Stimulated activated CD4-positive, alpha-beta T cell treated with anti-CD3 and anti-CD28 coated beads, Interleukin-15, amount 100 ng/mL, for 1 hour (primary cell): ENCODE results near the gene SEPTIN10.
"Not testable (repeated sequence)": the region's sequence is repeated elsewhere in the genome, so short reads cannot be mapped to it uniquely, and the experiment has no call there.

Experiments used
- DNase-seq, 2 donors: peaks; one replicate each; pipeline ENCODE4 v3.0.0-alpha.2; 2020; ENCODE audit warnings: low read depth in 1 of 2, low spot score in 1 of 2

SEPTIN10 gene

DNA sequence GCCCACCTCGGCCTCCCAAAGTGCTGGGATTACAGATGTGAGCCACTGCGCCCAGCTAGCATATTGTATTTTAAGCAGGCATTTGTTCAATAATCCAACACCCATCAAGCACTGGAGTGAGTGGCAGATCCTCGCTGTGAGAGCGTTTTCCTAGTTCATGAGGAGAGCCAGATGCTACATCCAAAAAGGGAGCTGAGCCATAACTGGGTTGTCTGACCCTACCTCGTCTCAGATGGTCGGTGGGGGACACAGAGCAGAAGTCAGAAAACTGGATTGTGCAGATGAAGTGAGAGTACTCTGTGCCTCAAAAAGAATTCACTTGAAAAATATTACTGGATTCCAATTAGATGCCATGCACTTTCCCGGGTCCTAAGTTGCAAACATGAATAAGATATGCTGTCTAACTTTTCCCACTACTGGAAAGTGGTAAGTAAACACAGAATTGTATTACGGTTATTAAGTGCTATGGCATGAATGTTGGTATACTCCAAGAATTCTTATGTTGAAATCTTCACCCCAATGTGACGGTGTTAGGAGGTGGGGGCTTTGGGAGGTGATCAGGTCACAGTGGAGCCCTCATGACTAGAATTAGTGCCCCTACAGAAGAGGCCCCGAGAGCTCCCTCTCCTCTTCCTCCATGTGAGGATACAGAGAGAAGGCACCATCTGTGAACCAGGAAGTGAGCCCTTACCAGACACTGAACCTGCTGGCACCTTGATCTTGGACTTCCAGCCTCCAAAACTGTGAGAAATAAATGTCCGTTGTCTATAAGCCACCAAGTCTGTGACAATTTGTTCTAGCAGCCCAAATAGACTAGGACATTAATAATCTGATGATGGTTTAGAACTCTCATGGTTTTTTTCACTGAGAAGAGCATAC, 21.9 kb upstream of the SEPTIN10 start:
- no peak for DNase-seq

- no peak for DNase-seq
These were observed 19.7 kb upstream of the SEPTIN10 start for GRCh38 chr2:109633284-109633961.

DNA sequence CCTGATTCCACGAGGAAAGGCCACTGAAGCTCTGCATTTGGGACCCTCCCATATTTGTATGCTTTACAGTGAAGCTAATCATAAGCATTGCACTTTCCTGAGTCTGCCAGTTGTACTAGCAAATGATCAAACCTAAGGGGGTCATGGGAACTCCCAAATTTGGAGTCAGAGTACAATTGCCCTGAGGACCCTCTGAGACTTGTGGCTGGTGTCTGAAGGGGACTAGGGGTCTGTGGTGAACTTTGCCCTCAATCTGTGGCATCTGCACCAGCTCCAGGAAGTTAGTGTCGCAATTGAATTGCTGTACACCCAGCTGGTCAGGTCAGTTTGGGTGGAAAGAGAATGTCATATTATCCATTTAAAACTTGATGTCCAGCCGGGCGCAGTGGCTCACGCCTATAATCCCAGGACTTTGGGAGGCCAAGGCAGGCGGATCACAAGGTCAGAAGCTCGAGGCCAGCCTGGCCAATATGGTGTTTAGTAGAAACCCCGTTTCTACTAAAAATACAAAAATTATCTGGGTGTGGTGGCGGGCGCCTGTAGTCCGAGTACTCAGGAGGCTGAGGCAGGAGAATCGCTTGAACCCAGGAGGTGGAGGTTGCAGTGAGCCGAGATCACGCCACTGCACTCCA, 18.5 kb upstream of the SEPTIN10 start:
- DNase-seq, result no peak

DNA sequence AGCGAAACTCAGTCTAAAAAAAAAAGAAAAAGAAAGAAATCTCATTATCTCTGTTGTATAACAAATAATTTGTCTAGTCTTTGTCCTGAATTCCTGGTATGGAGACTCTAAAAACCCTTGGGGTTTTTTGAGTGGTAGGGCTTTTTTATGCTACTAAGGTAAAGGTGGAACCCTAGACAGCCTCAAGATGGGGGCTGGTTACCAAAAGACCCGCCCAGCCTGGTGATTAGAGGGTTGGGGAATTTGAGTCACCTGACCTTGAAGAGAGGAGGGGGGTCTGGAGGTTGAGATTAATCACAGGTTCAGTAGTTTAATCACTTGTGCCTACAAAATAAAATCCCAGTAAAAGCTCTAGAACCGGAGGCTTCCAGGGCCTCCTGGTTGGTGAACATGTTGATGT, 18.0 kb upstream of the SEPTIN10 start:
- no peak for DNase-seq

- DNase-seq, result no peak
These were observed 17.0 kb upstream of the SEPTIN10 start for GRCh38 chr2:109630441-109631430.

- DNase-seq, result no peak
These were observed 16.1 kb upstream of the SEPTIN10 start for GRCh38 chr2:109629867-109630266.

DNA sequence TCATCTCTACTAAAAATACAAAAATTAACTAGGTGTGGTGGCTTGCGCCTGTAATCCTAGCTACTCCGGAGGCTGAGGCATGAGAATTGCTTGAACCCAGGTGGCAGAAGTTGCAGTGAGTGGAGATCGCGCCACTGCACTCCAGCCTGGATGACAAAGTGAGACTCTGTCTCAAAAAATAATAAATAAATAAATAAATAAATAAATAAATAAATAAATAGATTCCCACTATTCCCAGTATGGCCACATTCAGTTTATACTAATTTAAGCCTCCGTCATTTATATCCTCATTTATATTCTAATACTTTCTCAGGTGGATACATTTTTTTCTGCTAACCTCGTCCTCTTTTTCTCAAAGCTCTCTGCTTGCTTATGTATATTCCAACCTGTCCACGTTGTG, 14.6 kb upstream of the SEPTIN10 start:
- DNase-seq, result not testable (repeated sequence)

GRCh38 chr2:109624339-109624738, 10.6 kb upstream of the SEPTIN10 start:
- no peak for DNase-seq

DNA sequence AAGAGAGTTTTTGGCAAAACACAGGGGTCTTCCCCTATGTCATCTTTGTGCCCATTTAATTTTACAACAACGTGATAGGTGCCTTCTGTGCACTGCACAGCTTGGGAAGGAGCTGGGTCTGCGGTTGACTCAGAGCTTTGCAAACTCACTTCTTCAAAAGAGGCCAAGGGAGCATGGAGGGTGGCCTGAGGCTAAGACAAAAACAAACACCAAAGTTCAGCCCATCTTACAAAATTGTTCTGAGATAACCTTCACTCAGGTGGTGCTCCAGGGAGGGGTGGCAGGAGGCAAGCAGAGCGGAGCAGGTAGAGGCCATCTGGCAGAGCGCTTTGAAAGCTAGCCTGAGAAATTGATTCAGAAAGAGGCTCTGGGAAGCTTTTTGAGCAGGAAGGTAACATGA, 10.2 kb upstream of the SEPTIN10 start:
- DNase-seq, result no peak

GRCh38 chr2:109623297-109623696, 9.5 kb upstream of the SEPTIN10 start:
- DNase-seq, result no peak

DNA sequence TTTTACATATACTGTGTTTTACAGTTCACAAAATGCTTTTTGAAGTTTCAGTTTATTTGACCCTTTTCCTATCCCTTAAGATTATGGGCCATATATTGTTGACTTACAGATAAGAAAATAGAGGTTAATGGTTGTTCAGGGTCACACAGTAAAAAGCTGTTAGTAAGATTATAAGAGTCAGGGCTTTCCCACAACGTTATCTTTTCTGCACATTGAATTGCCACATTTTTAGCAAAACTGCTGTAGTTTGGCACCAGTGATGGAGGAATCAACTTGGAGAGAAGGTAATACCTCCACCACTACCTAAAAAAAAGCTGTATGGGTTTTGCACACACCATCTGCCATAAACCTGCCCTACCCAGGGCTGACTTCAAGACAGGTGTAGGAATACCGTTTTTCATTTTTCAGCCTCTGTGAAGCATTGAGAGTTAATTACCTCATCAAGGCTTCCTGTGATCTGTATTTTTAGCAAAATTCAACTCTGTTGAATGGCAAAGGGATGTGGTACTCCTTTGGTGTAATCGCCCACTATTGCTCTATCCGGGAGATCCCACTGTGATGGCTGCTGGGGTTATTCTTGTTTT, 5.4 kb upstream of the SEPTIN10 start:
- no peak for DNase-seq

DNA sequence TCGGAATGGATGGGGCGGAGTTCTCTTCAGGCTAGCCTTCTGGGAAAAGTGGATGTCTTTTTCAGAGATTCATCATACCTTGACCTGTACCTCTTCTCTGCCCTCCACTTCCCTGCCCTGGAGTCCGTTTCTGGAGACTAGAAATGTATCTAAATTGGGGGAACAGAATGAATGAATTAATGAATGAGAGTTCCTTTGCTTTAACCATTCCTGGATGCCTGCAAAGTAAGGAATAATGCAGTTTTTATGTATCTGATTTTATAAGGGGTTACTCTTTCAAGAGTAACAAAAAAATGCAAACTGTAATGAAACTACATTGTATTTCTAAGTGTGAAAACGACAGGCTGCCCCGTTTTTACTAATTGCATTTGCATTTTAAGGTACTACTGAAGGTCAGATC, 2.4 kb upstream of the SEPTIN10 start:
- DNase-seq, result no peak

DNA sequence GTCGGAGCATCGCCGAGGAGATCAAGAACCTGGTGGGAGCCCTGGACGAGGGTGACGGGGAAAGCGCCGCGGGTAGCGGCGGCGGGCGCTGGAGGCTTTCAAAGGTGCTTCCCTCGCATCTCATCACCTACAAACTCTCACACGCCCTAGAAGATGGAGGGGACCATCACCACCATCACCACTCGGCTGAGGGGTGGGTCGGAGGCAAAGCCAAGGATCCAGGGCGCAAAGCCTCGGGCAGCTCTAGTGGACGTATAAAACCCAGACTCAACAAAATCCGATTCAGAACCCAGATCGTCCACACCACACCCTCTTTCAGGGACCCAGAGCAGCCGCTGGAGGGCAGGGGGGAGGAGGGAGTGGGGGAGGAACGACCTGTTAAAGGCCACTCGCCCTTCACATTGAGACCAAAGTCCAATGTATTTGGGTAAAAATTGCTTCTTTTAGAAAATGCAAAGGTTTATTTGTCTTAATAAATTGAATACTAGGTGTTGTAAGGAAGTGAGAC, 1.9 kb upstream of the SEPTIN10 start:
- no peak for DNase-seq

DNA sequence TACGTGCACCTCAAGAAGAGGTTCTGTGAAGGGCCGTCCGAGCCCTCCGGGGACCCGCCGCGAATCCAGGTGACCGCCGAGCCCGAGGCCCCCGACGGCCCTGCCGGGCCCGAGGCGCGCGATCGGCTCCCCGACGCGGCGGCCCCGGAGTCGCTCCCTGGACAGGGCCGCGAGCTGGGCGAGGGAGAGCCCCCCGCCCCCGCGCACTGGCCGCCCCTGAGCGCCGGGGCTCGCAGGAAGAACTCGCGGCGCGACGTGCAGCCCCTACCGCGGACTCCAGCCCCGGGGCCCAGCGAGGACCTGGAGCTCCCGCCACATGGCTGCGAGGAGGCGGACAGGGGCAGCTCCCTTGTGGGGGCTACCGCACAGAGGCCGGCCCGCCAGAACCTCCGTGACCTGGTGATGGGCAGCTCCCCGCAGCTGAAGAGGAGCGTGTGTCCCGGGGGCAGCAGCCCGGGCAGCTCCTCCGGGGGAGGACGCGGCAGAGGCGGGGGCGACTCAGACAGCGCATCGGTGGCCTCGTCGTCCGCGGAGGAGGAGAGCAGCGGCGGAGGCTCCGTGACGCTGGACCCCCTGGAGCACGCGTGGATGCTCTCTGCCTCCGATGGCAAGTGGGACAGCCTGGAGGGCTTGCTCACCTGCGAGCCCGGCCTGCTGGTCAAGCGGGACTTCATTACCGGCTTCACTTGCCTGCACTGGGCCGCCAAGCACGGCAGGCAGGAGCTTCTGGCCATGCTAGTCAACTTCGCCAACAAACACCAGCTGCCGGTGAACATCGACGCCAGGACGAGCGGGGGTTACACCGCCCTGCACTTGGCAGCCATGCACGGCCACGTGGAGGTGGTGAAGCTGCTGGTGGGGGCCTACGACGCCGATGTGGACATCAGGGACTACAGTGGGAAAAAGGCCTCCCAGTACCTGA, 1.2 kb upstream of the SEPTIN10 start:
- DNase-seq, result no peak

- DNase-seq, result no peak
These were observed 465 bp downstream of the SEPTIN10 start for GRCh38 chr2:109613081-109613921.

- no peak for DNase-seq
These were observed 2.2 kb downstream of the SEPTIN10 start for GRCh38 chr2:109611467-109612095.

DNA sequence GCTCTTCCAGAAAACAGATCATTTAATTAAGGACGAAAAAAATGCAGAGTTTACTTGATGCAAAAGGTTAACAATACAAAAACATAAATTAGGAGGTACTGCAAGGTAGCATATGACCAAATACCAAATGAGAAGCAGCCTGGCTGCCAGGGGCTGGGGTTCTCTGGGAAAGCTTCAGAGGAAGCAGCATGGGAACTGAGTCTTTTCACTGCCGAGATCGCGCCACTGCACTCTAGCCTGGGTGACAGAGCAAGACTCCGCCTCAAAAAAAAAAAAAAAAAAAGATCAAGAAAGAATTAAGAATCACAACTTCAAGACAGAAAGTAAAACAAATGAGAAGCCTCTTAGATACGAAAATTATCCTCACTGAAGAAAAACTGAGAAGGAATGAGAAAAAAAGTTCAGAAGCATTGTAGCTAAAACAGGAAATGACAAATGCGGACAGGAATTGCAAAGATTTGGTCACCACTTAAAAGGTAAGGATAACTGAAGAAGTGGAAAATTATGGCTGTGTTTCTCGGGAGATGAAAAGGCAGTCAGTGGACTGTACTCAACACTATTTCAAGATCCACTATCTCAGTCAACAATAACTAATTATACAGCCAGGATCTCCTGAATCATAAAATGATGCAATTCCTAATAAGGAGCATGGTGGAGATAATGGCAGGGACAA, 4.3 kb downstream of the SEPTIN10 start:
- DNase-seq, result no peak
